SK-N-SH (cell line): Measurements from ENCODE around the gene AHNAK2.

ENCODE experiments used
- RAD21 ChIP-seq: IDR thresholded peaks from 2 replicates; pipeline ENCODE4 v1.6.1; 2012; ENCODE audit warnings: mild to moderate bottlenecking, low read length
- YY1 ChIP-seq: IDR thresholded peaks from 2 replicates; pipeline ENCODE4 v1.4.0; 2012; ENCODE audit warnings: low read depth, mild to moderate bottlenecking
- ZBTB33 ChIP-seq: IDR thresholded peaks from 2 replicates; pipeline ENCODE4 v1.4.0; 2012; ENCODE audit warnings: low read depth, borderline replicate concordance

- TF ChIP-seq YY1 (no peak), RAD21 (no peak), ZBTB33 (no peak)
These were observed 22.8 kb downstream of the AHNAK2 start for GRCh38 chr14:104955396-104955770.
